Panc1 (cell line): ENCODE measurements around the gene TRAM2.

Source experiments
- CTCF ChIP-seq: fragments of 450-650 bp; IDR thresholded peaks from 2 replicates; pipeline ENCODE4 v1.5.1; 2017; ENCODE audit warnings: mild to moderate bottlenecking
- POLR2AphosphoS5 ChIP-seq: IDR thresholded peaks from 2 replicates; pipeline ENCODE4 v1.6.1; 2012; ENCODE audit warnings: mild to moderate bottlenecking, low read depth, low read length, moderate library complexity
- SIN3A ChIP-seq: IDR thresholded peaks from 2 replicates; pipeline ENCODE4 v1.6.1; 2012; ENCODE audit warnings: low read depth, mild to moderate bottlenecking, low read length, moderate library complexity, borderline replicate concordance; ENCODE audit not compliant: insufficient read depth
- TCF7L2 ChIP-seq: IDR thresholded peaks from 2 replicates; pipeline ENCODE4 v1.6.1; 2011; ENCODE audit warnings: mild to moderate bottlenecking, low read depth, low read length, inconsistent platforms

GRCh38 chr6:52502306-52503029 is 74.4 kb downstream of the TRAM2 start:
- TF ChIP-seq CTCF, result no peak
- TF ChIP-seq POLR2AphosphoS5, result no peak
- no peak for TF ChIP-seq TCF7L2
- no peak for TF ChIP-seq SIN3A
